ENCODE data around the gene CWF19L1. TPM values are rescaled to one million over a fixed set of nuclear protein-coding genes. Genes with fewer than 3 reads are reported as not detected.

CWF19L1 gene
- total RNA-seq, 1 experiment from 2014 or later = 28.1 TPM

- TF ChIP-seq, protein P1, sequence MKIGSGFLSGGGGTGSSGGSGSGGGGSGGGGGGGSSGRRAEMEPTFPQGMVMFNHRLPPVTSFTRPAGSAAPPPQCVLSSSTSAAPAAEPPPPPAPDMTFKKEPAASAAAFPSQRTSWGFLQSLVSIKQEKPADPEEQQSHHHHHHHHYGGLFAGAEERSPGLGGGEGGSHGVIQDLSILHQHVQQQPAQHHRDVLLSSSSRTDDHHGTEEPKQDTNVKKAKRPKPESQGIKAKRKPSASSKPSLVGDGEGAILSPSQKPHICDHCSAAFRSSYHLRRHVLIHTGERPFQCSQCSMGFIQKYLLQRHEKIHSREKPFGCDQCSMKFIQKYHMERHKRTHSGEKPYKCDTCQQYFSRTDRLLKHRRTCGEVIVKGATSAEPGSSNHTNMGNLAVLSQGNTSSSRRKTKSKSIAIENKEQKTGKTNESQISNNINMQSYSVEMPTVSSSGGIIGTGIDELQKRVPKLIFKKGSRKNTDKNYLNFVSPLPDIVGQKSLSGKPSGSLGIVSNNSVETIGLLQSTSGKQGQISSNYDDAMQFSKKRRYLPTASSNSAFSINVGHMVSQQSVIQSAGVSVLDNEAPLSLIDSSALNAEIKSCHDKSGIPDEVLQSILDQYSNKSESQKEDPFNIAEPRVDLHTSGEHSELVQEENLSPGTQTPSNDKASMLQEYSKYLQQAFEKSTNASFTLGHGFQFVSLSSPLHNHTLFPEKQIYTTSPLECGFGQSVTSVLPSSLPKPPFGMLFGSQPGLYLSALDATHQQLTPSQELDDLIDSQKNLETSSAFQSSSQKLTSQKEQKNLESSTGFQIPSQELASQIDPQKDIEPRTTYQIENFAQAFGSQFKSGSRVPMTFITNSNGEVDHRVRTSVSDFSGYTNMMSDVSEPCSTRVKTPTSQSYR (CRISPR knock-in tag; IDR thresholded peaks at IDR 0.05) = no peak
- TF ChIP-seq RELA (CRISPR knock-in tag; IDR thresholded peaks at IDR 0.05; ENCODE audit: borderline replicate concordance) (no peak), IRF2 (CRISPR knock-in tag; IDR thresholded peaks at IDR 0.05; ENCODE audit: borderline replicate concordance, low read depth) (no peak), OVOL2 (CRISPR knock-in tag; IDR thresholded peaks at IDR 0.05; ENCODE audit: borderline replicate concordance) (no peak), SMAD3 (CRISPR knock-in tag; IDR thresholded peaks at IDR 0.05; ENCODE audit: borderline replicate concordance) (no peak), EMX1 (CRISPR knock-in tag; IDR thresholded peaks at IDR 0.05) (no peak)
- TF ChIP-seq, protein P2, sequence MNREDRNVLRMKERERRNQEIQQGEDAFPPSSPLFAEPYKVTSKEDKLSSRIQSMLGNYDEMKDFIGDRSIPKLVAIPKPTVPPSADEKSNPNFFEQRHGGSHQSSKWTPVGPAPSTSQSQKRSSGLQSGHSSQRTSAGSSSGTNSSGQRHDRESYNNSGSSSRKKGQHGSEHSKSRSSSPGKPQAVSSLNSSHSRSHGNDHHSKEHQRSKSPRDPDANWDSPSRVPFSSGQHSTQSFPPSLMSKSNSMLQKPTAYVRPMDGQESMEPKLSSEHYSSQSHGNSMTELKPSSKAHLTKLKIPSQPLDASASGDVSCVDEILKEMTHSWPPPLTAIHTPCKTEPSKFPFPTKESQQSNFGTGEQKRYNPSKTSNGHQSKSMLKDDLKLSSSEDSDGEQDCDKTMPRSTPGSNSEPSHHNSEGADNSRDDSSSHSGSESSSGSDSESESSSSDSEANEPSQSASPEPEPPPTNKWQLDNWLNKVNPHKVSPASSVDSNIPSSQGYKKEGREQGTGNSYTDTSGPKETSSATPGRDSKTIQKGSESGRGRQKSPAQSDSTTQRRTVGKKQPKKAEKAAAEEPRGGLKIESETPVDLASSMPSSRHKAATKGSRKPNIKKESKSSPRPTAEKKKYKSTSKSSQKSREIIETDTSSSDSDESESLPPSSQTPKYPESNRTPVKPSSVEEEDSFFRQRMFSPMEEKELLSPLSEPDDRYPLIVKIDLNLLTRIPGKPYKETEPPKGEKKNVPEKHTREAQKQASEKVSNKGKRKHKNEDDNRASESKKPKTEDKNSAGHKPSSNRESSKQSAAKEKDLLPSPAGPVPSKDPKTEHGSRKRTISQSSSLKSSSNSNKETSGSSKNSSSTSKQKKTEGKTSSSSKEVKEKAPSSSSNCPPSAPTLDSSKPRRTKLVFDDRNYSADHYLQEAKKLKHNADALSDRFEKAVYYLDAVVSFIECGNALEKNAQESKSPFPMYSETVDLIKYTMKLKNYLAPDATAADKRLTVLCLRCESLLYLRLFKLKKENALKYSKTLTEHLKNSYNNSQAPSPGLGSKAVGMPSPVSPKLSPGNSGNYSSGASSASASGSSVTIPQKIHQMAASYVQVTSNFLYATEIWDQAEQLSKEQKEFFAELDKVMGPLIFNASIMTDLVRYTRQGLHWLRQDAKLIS (CRISPR knock-in tag; IDR thresholded peaks at IDR 0.05; ENCODE audit: borderline replicate concordance) = no peak
These were observed 84.5 kb downstream of the CWF19L1 start (continued) for GRCh38 chr10:100182908-100183307.

Other genes with a start within 250 kb of the CWF19L1 start
- gene CPN1, start 185.8 kb downstream of the CWF19L1 start, total RNA-seq (2021) = 0.42 to 0.69 TPM (median 0.66 TPM) in 3 replicates
- 23.5 to 33.4 TPM (median 31.5 TPM) in 3 replicates for gene ERLIN1, start 81.6 kb downstream of the CWF19L1 start, total RNA-seq (2021)
- gene CHUK, start 38.0 kb downstream of the CWF19L1 start, total RNA-seq (2021) = 14.7 to 16.6 TPM (median 14.7 TPM) in 3 replicates
- gene BLOC1S2, start 19.0 kb upstream of the CWF19L1 start, total RNA-seq (2021) = 47.6 to 54.1 TPM (median 52.4 TPM) in 3 replicates
- 0.09 TPM in 1 of 3 replicates, not detected in the others for gene PKD2L1, start 62.6 kb upstream of the CWF19L1 start, total RNA-seq (2021)
- 490 to 556 TPM (median 501 TPM) in 3 replicates for gene SCD, start 79.6 kb upstream of the CWF19L1 start, total RNA-seq (2021)
- 0.68 to 1.1 TPM (median 0.85 TPM) in 3 replicates for gene WNT8B, start 195.4 kb upstream of the CWF19L1 start, total RNA-seq (2021)